ENCODE measurements around the gene DCTN1.

DCTN1 gene

DNA sequence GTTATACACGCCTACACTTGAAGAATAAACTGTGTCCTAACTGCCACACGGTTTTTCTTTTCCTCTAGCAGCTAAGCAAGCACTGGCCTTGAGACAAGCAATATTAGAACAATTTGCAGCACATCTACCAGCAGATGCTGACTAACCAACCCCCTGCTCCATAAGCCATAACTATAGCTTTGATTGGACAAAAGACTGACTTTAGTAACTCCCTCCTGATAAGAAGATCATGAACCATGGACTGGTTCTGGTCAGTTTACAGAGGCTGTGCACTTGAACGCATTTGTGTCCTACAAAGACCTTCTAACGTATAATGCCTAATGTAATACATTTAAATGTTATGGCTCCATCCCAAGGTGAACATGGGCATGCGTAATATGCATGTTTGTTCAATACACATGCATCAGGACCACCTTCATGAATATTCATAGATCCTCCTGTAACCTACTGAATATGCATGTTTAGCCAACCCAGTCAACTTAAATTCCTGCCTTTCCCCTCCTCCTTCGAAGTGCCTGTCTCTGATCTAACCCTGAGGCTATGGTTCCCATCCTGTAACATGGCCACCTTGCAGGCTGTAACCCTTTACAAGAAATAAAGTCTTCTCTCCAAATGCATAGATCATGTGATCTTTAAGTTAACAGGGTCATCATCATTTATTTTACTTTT lies 63.4 kb downstream of the DCTN1 start:
- DNase-seq: no peak

- no peak for DNase-seq
Measured at GRCh38 chr2:74314107-74314506, 66.0 kb downstream of the DCTN1 start.

DNA sequence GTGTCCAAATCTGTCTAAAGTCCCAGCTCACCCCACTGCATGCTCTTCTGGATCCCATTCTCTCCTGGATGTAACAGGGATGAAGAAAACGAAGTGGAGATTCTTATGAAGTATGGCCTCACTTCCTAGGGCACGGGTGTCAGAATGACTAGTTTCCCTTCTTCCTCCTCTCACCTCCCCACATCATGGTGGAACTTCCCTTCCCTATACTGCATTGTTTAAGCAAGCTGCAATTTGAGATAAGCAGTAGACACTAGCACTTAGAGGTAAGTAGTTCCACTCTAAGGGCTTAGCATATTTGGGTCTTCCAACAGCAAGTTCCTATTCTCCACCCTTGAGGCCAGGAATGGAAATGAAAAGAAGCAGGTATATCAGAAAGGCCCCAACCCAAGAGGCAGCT lies 66.6 kb downstream of the DCTN1 start:
- no peak for DNase-seq

DNA sequence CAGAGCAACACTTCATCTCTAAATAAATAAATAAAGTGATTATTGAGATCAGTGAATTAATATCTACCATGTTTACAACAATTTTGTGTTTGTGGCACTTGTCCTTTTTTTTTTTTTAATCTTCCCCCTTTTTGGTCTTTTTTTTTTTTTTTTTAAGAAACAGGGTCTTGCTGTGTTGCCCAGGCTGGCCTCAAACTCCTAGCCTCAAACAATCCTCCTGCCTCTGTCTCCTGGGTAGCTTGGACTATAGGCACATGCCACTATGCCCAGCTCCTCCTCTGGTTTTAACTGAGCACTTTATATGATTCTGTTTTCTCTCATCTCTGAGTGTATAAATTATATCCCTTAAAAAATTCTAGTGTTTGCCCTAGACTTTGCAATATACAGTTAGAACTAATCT lies 67.2 kb downstream of the DCTN1 start:
- no peak for DNase-seq
